Retinal pigment epithelial cell (primary cell): ENCODE measurements around the gene IGF2R.
"Not testable (repeated sequence)": the region's sequence is repeated elsewhere in the genome, so short reads cannot be mapped to it uniquely, and the experiment has no call there.

ENCODE experiments used
- DNase-seq: peaks from one replicate; pipeline ENCODE4 v3.0.0-alpha.2; 2010; ENCODE audit warnings: low read depth
- H3K4me3 ChIP-seq: 2 replicates; pipeline ENCODE4 v1.5.1; 2011; ENCODE audit warnings: mild to moderate bottlenecking, low read length, control low read depth, moderate library complexity
- TF ChIP-seq, protein P1 (sequence below): conservative IDR thresholded peaks from 2 replicates; pipeline ENCODE4 v1.5.1; 2011; ENCODE audit warnings: low read depth, low read length, control low read depth, inconsistent platforms

The IGF2R gene

GRCh38 chr6:160111806-160112205, 142.9 kb downstream of the IGF2R start:
- no peak for DNase-seq
- TF ChIP-seq, protein P1, sequence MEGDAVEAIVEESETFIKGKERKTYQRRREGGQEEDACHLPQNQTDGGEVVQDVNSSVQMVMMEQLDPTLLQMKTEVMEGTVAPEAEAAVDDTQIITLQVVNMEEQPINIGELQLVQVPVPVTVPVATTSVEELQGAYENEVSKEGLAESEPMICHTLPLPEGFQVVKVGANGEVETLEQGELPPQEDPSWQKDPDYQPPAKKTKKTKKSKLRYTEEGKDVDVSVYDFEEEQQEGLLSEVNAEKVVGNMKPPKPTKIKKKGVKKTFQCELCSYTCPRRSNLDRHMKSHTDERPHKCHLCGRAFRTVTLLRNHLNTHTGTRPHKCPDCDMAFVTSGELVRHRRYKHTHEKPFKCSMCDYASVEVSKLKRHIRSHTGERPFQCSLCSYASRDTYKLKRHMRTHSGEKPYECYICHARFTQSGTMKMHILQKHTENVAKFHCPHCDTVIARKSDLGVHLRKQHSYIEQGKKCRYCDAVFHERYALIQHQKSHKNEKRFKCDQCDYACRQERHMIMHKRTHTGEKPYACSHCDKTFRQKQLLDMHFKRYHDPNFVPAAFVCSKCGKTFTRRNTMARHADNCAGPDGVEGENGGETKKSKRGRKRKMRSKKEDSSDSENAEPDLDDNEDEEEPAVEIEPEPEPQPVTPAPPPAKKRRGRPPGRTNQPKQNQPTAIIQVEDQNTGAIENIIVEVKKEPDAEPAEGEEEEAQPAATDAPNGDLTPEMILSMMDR = no peak
- no peak overlapping the region for H3K4me3 ChIP-seq

DNA sequence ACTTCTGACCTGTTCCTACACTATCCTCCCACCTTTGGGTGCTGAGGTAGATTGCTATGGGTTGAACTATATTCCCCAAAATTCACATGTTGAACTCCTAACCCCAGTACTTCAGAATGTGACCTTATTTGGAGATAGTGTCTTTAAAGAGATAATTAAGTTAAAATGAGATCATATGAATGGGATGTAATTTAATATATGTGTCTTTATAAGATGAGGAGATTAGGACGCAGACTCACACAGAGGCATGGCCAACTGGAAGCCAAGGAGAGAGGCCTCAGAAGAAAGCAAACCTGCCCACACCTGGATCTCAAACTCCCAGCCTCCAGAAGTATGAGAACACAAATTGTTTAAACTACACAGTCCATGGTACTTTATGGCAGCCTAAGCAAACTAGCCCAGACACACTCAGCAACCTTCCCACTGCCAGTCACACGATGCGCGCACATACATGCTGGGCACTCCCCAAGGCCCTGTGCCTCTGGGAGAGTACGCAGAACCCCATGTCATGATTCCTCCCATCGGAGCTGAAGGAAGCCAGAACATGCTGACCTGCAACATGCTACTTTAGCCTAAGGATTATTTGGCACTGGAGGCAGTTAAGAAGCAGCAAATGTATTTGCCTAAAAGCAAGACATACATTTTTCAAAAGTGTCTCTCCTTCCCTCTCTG, 143.9 kb downstream of the IGF2R start:
- H3K4me3 ChIP-seq = no peak overlapping the region
- TF ChIP-seq, protein P1 = no peak
- DNase-seq = no peak

DNA sequence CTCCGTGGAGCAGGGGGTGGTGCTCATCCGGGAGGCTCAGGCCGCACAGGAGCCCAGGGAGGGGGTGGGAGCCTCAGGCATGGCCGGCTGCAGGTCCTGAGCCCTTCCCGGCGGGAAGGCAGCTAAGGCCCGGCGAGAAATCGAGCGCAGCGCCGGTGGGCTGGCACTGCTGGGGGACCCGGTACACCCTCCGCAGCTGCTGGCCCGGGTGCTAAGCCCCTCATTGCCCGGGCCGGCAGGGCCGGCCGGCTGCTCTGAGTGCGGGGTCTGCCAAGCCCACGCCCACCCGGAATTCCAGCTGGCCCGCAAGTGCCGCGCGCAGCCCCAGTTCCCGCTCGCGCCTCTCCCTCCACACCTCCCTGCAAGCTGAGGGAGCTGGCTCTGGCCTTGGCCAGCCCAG, 145.7 kb downstream of the IGF2R start:
- DNase-seq, H3K4me3 ChIP-seq: not testable (repeated sequence)

- H3K4me3 ChIP-seq = no peak overlapping the region
- no peak for DNase-seq
- TF ChIP-seq, protein P1 = no peak
Observed at GRCh38 chr6:160115421-160115820, 146.5 kb downstream of the IGF2R start.

- TF ChIP-seq, protein P1 = no peak
- no peak for DNase-seq
- H3K4me3 ChIP-seq = no peak overlapping the region
Observed at GRCh38 chr6:160116411-160116810, 147.5 kb downstream of the IGF2R start.

- TF ChIP-seq, protein P1 = no peak
- DNase-seq = no peak
- H3K4me3 ChIP-seq = no peak overlapping the region
Observed at GRCh38 chr6:160117137-160117536, 148.3 kb downstream of the IGF2R start.

GRCh38 chr6:160118620-160119229, 149.8 kb downstream of the IGF2R start:
- DNase-seq = no peak
- no peak overlapping the region for H3K4me3 ChIP-seq
- TF ChIP-seq, protein P1 = no peak
